ENCODE results near the gene TBC1D16.

- no peak for TF ChIP-seq CTCF (IDR thresholded peaks at IDR 0.05 in 4 of 5, conservative IDR thresholded peaks at IDR 0.05 in 1 of 5)
- TF ChIP-seq POLR2A (IDR thresholded peaks at IDR 0.05) = no peak
Observed at GRCh38 chr17:79951361-79952264, 84.1 kb downstream of the TBC1D16 start.

Measured in gastrocnemius medialis (tissue), 4 donors.